ENCODE measurements around the gene SMURF1.

Gene SMURF1

GRCh38 chr7:99005776-99006175 lies 138.1 kb downstream of the SMURF1 start:
- no peak for DNase-seq (ENCODE audit: low read depth in 3 of 3)

DNA sequence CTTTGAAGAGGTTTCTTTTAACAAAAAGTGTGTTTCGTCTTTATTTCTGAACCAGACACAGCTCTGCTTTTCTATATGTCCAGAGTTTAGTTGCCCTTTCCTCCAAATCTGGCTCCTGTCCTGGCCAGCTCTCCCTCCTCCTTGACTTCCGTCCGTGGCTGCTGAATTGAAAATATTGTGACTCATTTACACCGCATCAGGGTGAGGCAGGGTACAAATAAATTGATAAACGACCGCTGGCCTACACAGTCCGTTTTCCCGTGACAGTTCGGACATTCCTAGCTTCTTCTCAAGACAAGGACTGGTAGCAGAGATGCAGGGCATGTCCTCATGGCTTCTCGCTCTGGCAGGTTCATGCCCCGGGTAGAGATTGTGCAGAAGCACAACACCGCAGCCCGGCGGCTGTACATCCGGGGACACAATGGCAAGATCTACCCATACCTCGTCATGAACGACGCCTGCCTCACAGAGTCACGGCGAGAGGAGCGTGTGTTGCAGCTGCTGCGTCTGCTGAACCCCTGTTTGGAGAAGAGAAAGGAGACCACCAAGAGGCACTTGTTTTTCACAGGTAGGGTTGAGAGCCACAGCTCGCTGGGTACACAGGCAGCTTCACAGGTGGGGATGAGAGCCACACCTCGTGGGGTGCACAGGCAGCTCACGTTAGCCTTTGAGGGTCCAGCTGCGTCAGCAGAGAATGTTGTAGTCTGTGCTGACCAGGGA lies 139.0 kb downstream of the SMURF1 start:
- no peak for DNase-seq (ENCODE audit: low read depth in 3 of 3)

GRCh38 chr7:99004216-99004615 lies 139.7 kb downstream of the SMURF1 start:
- no peak for DNase-seq (ENCODE audit: low read depth in 3 of 3)

GRCh38 chr7:99003419-99003818 lies 140.5 kb downstream of the SMURF1 start:
- no peak for DNase-seq (ENCODE audit: low read depth in 3 of 3)

GRCh38 chr7:99002827-99003212 lies 141.1 kb downstream of the SMURF1 start:
- DNase-seq (ENCODE audit: low read depth in 3 of 3): no peak

DNA sequence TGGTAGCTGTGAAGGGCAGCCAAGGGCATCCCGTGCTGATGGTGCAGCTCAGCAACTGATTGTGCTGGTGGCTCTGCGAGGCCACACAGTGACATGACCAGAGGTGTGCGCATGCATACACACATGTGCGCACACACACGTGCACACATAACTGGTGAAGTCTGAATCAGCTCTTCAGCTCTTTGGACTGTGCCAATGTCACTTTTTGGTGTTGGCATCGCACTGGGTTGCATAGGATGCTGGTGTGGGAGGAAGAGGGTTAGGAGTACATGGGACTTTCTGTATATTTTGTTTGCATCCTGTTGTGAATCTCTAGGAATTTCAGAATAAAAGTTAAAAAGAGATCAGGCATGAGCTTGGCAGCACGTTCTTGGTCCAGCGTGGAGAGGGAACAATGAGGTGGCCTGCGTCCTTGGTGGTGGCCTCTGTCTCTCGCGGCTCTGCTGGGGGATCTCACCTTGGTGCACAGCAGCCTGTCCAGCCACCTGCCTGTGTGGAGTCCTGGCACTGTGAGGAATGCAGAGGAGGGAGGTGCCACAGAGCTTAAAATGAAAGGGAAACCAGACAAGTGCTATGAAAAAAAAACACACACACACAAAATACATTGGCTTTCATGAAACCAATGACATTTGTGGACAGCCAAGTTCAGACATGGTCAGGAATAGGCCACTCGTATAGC lies 141.6 kb downstream of the SMURF1 start:
- no peak for DNase-seq (ENCODE audit: low read depth in 3 of 3)

- DNase-seq (ENCODE audit: low read depth in 3 of 3): no peak
These were observed 142.3 kb downstream of the SMURF1 start for GRCh38 chr7:99001482-99002147.

DNA sequence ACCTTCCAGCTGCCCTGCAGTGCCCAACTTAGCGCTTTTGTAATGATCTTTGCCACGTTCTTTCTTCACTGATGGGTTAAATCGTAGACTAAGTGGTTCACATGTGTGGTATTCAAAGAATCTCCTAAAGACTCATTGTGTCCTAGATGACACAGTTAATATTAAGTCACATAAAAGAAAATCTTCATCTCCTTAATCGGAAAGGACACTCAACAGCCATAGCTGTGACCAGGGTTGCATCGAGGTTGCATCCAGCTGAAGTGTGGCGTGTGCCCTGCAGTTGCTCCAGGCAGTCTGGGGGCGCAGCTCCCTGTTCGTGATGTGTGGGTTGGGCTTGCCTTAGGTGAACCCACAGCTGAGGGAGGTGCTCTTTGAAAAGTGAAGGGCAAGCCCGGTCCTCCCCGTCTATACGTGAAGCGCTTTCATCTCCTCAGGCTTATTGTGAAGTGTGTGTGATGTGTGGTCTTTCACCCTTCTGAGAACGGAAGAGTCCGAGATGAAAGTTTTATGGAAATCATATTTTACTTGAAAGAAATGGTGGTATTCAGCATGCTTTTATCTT lies 142.9 kb downstream of the SMURF1 start:
- no peak for DNase-seq (ENCODE audit: low read depth in 3 of 3)

GRCh38 chr7:99000196-99000903 lies 143.6 kb downstream of the SMURF1 start:
- no peak for DNase-seq (ENCODE audit: low read depth in 3 of 3)

- no peak for DNase-seq (ENCODE audit: low read depth in 3 of 3)
These were observed 144.8 kb downstream of the SMURF1 start for GRCh38 chr7:98998821-98999725.

GRCh38 chr7:98997846-98998245 lies 146.1 kb downstream of the SMURF1 start:
- no peak for DNase-seq (ENCODE audit: low read depth in 3 of 3)

- DNase-seq (ENCODE audit: low read depth in 3 of 3): no peak
These were observed 147.8 kb downstream of the SMURF1 start for GRCh38 chr7:98996150-98996552.

DNA sequence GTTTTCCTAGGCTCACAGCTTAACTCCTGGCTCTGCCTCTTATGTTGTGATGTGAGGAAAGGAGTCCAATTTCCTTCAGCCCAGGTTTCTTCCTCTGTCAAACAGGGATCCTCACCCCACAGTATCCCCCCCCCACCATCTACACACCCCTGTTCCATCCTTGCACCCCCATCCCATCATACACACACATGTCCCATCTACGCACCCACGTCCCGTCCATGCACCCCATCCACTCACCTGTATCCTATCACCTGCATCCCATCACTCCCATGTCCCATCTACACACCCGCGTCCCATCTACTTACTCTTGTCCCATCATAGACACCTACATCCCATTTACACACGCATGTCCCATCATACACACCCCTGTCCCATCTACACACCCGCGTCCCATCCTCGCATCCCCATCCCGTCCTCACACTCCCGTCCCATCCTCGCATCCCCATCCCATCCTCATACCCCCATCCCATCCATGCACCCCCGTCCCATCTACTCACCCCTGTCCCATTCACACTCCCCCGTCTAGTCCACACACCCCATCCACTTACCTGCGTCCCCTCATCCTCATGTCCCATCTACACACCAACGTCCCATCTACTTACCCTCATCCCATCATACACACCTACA lies 148.3 kb downstream of the SMURF1 start:
- no peak for DNase-seq (ENCODE audit: low read depth in 3 of 3)

DNA sequence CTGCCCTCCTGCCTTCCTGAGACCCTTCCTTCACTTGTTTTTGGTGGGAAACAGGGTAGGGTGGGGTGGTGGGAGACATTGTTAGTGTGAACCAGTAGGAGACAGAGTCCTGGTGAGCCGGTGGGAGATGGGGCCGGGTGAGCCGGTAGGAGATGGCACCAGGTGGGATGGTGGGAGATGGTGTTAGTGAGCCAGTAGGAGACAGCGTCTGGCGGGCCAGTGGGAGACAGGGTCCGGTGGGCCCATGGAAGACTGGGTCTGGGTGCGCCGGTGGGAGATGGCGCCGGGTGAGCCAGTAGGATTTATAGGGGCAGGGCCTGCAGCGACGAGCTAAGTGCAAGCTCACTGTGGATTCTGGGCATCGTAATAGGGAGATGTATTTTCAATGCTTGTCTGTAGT lies 148.8 kb downstream of the SMURF1 start:
- no peak for DNase-seq (ENCODE audit: low read depth in 3 of 3)

- no peak for DNase-seq (ENCODE audit: low read depth in 3 of 3)
These were observed 149.6 kb downstream of the SMURF1 start for GRCh38 chr7:98994046-98994944.

DNA sequence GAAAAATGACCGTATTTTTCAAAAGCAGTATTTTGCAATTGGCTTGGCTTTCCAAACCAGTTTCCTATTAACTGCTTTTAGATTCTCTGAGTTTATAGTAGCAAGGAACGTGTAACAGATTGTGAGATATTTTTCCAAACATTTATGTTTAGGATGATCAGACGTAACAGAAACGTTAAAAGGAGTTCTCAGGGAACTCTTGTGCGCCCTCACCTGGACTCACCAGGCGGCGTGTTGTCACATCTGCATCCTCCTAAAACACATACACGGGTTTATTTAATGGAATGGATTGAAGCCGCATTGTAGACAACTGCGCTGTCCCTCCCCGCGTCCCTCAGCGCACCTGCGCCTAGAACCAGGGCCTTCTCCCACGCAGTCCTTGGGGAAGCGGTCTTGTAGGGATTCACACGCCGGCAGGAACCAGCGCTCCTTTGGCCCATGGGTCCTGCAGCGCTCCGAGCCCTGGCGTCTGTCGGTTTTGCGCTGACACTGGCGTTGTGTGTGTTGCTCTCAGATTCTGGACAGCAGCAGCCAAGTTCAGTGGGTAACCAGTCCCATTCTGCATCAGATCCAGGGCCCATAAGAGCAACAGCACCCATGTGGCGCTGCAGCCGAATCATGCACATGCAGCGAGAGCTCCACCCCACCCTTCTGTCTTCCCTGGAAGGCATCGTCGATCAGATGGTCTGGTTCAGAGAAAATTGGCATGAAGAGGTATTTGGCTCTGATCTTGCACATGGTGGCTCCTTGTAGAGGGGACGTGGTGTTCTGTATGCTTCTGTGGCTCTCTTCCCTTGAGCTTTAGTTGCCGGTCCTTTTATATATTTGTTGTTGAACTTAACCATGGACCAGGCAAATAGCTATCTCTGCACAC lies 150.6 kb downstream of the SMURF1 start:
- no peak for DNase-seq (ENCODE audit: low read depth in 3 of 3)

GRCh38 chr7:98992076-98992475 lies 151.8 kb downstream of the SMURF1 start:
- no peak for DNase-seq (ENCODE audit: low read depth in 3 of 3)

DNA sequence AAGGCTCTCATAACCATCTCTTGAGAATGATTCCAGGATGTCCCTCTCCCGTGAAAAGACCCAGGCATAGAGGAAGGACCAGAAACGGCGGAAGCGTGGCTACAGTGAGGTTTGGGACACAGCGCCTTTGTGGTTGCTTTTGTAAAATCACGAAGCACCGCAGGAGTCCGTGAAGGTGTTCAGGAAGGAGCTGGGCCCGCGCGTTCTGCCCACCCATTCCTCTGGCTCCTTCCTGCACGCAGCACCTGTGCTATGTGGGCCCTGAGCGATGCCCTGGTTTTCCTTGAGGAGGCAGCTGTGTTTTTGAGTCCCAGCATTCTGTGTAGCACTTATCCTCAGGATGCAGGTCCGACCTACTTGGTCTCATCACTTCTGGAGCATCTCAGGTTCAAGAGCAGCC lies 152.8 kb downstream of the SMURF1 start:
- DNase-seq (ENCODE audit: low read depth in 3 of 3): no peak
